ENCODE data around the gene TES.
A peak's percentile ranks its signal among the peaks of the same experiment; 100 is the strongest.

The TES gene

DNA sequence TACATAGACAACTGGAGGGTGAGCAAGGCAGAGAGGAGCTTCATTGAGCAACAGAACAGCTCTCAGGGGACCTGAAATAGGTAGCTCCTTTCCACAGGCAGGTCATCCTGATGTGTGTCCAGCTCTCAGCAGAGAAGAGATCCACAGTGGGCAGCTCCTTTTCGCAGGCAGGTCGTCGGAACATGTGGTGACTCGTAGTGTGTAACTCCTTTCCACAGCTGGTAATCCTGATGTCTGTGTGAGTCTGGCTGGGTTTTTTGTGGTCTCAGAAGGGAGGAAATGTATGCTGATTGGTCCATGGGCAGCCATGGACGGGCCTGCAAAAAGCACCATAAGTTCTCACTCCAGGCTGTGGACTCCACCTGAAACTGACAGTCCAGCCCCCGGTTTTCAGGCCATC, 24.4 kb upstream of the TES start:
- DNase-seq (ENCODE audit: low read depth) = peak; percentile 39
- no peak overlapping the region for H3K4me3 ChIP-seq (ENCODE audit: low read length)
- TF ChIP-seq, protein P1, sequence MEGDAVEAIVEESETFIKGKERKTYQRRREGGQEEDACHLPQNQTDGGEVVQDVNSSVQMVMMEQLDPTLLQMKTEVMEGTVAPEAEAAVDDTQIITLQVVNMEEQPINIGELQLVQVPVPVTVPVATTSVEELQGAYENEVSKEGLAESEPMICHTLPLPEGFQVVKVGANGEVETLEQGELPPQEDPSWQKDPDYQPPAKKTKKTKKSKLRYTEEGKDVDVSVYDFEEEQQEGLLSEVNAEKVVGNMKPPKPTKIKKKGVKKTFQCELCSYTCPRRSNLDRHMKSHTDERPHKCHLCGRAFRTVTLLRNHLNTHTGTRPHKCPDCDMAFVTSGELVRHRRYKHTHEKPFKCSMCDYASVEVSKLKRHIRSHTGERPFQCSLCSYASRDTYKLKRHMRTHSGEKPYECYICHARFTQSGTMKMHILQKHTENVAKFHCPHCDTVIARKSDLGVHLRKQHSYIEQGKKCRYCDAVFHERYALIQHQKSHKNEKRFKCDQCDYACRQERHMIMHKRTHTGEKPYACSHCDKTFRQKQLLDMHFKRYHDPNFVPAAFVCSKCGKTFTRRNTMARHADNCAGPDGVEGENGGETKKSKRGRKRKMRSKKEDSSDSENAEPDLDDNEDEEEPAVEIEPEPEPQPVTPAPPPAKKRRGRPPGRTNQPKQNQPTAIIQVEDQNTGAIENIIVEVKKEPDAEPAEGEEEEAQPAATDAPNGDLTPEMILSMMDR (IDR thresholded peaks at IDR 0.05; ENCODE audit: insufficient read depth, low read depth, low read length, missing control alignments) = no peak

DNA sequence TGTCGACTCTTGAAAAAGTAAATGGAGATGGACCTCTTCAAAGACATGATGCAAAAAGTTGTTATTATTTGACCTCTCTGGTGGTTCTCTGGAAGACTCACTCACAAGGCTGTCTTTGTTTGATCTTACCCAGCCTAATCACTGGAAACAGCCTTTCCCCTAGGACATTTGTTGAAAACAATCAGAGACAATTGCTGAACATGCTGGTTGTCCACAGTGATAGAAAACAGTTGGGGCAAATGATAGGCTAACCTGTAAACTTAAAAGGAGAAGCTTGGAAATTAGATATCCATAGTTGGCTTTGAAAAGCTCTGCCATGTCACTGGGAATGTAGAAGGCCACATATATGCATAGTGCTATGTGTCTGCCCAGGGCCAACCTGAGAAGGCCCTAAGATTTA, 22.9 kb upstream of the TES start:
- H3K4me3 ChIP-seq (ENCODE audit: low read length) = no peak overlapping the region
- no peak for DNase-seq (ENCODE audit: low read depth)
- TF ChIP-seq, protein P1 (IDR thresholded peaks at IDR 0.05; ENCODE audit: insufficient read depth, low read depth, low read length, missing control alignments) = no peak

DNA sequence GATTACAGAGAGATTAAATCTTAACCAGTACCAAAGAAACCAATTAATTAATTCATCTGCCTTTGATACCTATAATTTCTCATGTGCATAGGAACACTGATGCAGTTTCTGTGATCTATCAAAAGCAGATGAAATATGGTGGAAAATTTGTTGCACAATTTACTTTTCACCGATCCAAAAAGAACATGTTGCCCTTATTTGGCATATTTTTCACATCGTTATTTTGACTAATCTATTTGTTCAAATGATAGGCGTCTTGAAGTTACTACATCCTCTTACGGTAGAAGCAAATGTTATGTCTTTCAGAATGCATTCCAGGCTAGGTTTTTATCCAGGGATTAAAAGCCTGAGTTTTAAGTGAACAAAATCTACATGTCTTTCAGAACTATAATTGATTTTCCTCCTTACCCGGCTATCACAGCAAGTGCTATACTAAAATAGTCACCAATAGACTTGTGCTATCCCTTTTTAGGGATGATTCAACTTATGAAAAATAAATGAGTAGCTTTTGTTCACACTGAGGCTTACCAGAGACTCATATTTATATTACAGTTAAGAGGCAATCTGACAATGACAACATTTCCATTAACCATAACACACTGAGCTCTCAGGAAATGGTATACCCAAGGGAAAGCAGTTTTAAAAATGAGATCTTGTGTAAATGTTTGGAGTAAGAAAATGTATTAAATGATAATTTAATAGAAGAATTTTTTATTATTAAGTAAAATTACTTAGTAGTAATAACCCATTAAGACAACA, 16.8 kb upstream of the TES start:
- TF ChIP-seq, protein P1 (IDR thresholded peaks at IDR 0.05; ENCODE audit: insufficient read depth, low read depth, low read length, missing control alignments) = no peak
- no peak for DNase-seq (ENCODE audit: low read depth)
- no peak overlapping the region for H3K4me3 ChIP-seq (ENCODE audit: low read length)

DNA sequence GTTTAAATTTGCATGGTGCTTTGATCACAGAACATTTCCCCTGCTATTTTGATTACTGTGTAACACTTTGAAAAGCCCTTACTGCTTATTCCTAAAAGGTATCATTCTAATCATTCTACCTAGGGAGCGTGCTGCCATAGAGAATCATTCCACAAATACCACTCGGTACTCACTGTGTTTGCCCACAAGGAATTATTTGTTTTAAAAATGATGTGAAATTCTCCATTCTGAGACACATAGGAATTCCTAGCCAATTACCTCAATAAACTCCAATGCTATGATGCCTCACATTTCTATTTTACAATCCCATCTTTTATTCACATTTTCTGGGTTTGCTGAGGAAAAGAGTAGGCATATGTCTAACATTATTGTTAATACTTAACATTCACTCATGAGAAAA, 16.2 kb upstream of the TES start:
- no peak for DNase-seq (ENCODE audit: low read depth)
- H3K4me3 ChIP-seq (ENCODE audit: low read length) = no peak overlapping the region
- TF ChIP-seq, protein P1 (IDR thresholded peaks at IDR 0.05; ENCODE audit: insufficient read depth, low read depth, low read length, missing control alignments) = no peak

DNA sequence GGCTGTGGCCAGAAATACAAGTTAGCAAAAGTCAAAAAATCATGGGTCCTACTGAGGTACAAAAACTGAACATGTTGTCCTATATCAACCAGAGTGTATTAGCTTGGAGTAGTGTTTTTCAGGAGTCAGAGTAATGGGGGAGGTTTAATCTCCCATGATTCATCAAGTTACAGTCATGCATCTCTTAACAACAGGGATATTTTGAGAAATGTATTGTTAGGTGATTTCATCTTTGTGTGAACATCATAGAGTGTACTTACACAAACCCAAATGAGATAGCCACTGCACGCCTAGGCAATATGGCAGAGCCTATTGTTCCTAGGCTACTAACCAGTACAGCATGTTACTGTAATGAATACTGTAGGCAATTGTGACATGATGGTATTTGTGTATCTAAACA, 14.9 kb upstream of the TES start:
- no peak overlapping the region for H3K4me3 ChIP-seq (ENCODE audit: low read length)
- peak; percentile 88 for DNase-seq (ENCODE audit: low read depth)
- TF ChIP-seq, protein P1 (IDR thresholded peaks at IDR 0.05; ENCODE audit: insufficient read depth, low read depth, low read length, missing control alignments) = no peak

DNA sequence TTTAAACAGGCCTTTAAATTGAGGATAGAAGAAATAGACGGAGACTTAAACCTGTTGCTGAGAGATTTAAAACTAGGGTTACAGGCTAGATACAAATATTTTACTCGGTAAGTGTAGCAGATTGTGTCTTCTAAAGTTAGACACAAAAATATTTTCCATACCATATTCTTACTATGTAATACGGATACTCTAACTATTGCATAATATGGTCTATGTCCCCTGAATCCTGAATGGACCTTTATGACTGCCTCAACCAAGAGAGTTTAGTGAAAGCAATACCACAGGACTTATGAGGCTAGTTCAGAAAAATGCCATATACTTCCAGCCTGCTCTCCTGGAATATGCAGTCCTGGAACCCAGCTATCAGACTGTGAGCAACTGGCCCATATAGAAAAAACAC, 13.4 kb upstream of the TES start:
- H3K4me3 ChIP-seq (ENCODE audit: low read length) = no peak overlapping the region
- DNase-seq (ENCODE audit: low read depth) = no peak
- TF ChIP-seq, protein P1 (IDR thresholded peaks at IDR 0.05; ENCODE audit: insufficient read depth, low read depth, low read length, missing control alignments) = no peak

DNA sequence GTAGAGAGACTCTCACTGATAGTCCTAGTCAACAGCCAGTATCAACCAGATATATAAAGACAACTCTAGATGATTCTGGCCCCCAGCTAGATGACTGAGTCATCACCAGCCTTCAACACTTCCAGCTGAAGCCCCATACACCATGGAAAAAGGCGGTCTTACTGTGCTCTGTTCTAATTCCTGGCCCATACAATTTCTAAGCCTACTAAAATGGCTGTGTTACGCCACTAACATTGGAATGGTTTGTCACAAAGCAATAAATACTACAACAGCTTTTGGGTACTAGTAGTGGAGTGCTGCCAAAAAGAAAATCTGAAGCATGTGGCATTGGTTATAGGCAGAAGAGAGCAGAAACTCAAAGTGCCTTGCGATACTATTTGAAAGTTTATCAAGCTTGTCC, 13.0 kb upstream of the TES start:
- TF ChIP-seq, protein P1 (IDR thresholded peaks at IDR 0.05; ENCODE audit: insufficient read depth, low read depth, low read length, missing control alignments) = no peak
- no peak overlapping the region for H3K4me3 ChIP-seq (ENCODE audit: low read length)
- DNase-seq (ENCODE audit: low read depth) = no peak
